GF-D8 (cell line): ENCODE measurements around the gene FMN1.
"Not testable (repeated sequence)": the region's sequence is repeated elsewhere in the genome, so short reads cannot be mapped to it uniquely, and the experiment has no call there.

Source experiments
- DNase-seq: peaks from one replicate; lab custom pipeline; 2025; lab: John Stamatoyannopoulos, UW

FMN1 gene

DNA sequence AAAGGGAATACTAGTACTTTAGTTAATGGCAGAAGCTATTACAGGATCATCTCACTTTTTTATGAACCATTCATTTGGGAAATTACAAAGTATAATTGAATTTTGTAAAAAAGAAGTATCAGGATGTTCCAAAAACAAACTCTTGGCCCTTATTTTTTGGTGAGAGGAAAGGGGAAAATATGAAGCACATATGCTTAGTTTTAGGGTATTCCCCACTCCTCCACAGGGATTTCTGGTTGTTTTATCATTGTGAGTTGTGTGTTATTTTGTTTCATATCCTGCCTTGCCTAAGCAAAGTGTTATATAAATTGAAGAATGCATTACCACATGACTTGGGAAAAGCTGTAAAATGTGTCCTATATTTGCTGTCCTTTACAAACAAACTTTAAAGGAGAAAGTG, 227.0 kb downstream of the FMN1 start:
- DNase-seq = no peak

DNA sequence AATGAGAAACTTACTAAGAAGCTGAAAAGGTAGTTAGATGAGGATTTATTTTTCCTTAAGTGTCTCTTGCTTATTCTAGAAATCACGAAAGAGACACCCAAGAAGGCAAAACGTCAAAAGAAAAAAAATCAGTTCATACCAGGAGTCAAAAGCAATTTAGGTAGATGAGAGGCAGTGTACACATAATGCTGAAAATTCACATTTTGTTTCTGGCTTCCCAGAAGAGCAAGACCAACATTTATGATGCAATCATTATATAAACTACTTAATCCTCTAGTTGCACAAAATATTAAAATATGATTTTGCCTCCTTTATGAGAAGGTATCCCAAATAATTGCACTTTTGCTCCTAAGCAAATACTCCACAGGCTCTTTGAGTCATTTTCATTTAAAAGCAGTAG, 228.0 kb downstream of the FMN1 start:
- DNase-seq = no peak

DNA sequence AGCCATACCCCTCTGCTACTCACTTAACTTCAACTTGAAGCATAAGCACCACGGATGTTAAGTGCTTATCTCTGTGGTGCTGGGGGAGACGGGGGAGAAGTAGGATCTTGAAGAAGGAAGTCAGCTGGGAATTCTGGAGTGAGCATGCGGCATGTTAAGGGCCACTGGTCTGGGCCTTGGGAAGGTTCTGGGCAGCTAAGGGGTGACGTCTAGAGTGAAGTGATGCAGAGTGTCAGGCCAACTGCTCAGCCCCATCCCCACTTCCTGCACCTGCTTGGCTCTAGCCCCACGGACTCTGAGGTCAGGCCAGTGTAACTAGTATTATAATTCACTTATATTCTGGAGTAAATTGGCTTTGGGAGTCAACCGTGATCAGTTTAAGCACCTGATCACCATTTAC, 228.6 kb downstream of the FMN1 start:
- DNase-seq = no peak

DNA sequence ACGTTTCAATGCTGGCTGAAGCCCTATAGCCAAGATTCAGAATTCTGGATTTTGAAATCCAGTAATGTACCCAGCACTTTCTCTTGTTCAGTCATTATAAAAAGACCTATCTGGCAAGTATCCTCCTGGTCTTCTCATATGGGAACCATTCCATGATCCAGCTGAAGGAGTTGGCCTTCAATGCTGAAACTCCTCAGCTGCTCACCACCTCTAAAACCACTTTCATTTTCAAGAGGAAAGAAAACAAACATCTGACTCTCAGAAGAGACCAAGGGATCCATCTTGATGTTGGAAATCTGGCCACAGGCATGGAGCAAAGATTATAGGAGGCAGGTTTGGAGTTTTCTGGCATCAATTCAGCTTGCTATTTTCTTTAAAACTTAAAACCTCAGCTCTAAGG, 235.4 kb downstream of the FMN1 start:
- no peak for DNase-seq

DNA sequence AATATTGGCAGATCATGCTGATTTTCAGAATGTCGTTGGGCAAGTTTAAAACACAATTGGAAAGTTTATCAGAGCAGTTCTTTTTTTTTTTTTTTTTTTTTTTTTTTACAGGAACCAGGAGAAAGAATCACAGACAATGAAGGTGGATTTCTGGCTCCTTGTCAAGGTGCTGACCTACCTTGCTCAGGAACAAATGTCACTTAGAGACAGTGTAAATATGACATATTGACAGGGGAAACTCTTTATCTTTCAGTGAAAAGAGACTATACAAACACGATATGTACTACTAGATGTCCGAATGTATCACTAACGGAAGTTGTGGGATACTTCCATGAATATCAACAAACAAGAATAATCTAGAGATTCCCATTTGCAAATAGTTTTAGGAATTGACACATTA, 237.3 kb downstream of the FMN1 start:
- DNase-seq = no peak

DNA sequence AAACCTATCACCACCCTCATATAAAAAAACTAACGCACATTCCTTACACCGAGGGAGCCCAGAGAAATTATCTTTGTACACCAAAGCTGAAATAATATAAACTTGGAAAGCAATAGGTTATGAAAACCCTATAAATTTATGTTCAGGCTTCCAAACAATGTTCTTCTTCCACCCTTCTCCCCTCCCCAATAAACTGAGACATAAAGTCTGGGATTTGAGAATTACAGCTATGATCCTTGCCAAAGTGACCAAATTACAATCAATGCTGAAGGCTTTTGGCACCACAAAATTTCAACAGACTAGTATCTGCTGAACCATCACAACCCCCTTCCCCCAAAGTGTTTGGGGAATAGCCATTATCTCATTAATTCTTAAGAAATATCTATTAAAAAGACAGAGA, 237.8 kb downstream of the FMN1 start:
- no peak for DNase-seq

DNA sequence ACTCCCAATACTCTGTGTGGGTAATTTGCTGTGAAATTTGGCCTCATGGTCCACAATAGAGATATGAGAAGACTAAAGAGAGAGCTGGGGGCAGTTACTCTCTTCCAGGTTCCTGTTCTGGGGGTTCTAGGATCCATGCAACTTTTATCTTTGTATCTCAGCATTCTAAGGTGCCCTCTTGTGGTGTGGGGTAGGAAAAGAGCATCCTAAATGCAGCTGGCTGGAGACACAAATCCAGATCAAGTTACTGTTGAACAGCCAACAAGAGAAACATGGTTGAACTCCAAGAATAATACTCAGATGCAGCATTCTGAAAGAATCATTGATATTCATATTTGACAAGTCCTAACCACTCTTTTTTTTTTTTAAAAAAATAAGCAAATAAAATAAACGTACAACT, 238.5 kb downstream of the FMN1 start:
- no peak for DNase-seq

DNA sequence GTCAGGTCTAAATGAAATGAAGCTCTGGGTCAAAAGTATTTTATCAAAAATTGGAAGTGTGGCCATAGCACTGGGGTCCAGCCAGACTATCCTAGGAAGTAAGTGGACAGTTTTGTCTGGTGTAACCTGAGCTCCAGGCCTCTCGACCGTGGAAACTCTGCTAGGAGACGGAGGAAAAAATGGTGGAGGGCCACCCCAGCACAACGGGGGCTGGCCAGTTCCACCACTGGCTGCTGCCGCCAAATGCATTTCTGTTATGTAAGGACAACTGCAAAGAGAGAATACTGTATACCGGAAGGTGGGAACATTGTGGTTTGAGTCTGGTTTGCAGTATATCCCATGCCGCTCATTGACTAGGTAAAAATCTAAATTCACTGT, 241.0 kb downstream of the FMN1 start:
- no peak for DNase-seq

DNA sequence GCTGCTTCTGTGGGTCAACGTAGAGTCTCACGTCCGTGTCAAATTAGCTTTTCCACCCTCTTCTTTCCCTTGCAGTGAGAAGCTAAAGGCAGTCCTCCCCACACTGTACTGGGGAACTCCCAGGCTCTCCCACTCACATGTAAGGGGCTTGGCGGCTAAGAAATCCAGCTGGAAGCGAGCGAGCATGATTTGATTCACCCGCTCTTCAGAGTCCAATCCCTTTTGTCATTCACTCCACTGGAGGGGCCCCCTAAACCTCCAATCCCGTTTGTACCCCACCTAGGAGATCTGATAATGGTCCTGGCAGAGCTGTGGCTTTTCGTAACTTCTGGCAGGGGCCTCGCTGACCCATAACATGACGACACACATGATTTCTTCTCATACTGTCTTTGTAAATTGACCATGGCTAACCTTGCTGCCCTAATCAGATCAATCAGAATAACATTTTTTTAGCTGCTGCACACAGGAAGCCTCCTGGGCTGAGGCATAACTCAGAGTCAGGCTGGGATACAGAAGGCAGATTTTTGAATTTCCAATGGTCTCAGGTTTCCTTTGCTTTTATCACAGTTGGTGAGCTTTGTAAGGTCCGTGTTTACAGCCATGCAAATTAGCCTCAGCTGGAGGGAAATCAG, 241.5 kb downstream of the FMN1 start:
- DNase-seq = no peak

DNA sequence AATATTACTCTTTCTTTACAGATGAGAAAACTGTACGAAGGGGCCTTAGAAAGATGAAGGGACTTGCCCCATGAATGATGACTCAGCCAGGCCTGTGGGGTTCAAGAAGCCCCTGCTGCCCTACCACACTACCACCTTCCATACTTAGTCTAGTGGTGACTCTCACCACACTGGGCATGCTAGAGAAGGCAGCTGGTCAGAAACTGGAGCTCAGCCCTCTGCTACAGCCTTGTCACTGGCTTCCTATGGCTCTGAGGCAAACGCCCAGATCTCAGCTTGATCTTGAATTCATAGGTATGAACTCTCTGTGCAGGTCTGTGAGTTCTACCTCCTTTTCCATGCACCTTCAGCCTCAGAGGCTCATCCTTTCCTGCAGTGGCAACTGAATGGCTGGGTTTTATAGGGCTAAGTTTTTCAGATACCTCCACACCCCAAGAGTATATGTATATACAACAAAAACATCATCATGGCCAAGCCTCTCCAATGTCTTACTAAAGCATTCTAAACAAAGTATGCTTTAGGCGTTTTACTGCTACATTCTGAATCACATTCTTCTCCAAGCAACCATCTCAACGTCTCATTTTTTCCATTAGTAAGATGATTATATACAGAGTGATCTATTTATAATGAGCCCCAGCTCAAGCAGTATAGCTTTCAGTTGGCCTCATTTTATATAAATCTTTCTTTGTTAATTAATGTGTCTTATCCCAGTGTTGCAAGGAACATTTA, 242.6 kb downstream of the FMN1 start:
- DNase-seq = no peak

DNA sequence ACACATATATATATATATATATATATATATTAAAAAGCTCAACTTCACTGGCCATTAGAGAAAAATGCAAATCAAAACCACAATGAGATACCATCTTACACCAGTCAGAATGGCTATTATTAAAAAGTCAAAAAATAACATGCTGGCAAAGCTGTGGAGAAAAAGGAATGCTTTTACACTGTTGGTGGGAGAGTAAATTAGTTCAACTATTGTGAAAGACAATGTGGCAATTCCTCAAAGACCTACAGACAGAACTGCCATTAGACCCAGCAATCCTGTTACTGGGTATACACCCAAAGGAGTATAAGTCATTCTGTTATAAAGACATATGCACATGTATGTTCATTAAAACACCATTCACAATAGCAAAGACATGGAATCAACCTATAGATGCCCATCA, 244.5 kb downstream of the FMN1 start:
- not testable (repeated sequence) for DNase-seq

DNA sequence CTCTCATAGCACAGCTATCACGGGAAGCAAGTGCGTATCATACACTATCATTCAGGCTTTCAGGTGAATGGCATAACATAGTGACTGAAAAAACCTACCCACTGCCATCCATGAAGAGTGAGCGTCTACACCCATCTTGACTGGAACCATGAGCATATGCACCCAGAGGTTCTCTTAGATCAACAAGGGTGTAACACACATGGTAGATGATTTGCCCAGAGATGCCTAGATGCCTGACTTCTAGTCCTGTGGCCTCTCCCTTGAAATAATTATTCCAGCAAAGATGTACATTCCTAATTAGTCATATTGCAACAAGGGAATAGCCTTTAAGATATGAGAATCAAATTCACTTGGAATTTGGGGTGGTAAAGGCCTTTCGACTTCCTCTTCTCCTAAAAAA, 248.3 kb downstream of the FMN1 start:
- DNase-seq = no peak

DNA sequence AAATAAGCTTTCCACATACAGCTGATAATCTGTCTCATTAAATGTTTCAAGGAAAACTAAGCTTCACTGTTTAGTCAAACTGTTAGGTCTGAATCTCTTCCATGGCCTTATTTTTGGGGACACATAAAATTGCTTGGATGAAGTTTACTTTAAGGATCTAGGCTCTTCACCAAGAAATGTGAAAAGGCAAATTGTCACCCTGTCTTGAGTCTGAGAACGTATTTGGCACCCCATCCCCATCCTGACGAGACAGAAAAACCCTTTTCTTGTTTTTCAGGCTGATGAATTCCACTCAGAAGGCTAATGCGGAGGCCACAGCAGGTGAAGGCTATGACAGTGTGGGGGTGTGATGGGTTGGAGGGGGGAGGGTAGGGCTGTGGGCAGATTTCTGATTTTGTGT, 250.1 kb downstream of the FMN1 start:
- DNase-seq = no peak

DNA sequence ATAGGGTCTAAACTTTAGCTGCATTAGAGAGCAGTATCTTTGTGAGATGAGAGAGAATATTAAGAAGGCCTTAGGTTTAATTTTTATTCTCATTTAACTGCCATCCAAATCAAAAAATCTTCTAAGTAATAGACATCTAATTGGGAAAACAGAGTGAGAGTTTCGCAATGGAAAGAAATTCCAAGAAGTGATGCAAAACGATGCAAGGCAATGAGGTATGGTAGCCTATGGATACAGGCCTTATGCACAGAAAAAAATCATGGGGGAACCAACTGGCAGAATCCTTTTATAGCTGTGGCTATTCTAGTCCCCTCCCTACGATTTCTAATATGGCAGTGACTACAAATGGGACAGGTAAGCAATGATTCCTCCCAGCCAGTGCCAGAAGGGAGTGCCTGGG, 250.8 kb downstream of the FMN1 start:
- no peak for DNase-seq

DNA sequence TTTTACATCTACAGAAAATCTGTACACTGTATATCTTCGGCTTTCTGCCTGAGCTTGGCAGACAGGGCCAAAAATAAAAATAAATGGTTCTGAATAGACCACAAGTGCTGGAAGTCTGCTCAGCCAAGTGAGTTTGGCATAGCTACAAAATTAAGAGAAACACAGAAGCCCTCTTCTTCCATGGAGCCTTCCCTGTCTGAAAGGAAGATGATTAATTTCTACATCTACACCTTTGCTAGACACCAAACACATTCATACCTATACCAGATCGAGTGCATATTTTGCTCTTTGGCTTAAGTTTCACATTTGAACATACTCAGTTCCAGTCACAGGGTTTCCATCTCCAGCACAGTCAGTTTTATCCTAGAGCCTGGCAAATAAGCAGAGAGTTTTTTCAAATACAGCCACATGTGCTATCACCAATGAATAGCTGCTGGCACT, 252.1 kb downstream of the FMN1 start:
- no peak for DNase-seq

DNA sequence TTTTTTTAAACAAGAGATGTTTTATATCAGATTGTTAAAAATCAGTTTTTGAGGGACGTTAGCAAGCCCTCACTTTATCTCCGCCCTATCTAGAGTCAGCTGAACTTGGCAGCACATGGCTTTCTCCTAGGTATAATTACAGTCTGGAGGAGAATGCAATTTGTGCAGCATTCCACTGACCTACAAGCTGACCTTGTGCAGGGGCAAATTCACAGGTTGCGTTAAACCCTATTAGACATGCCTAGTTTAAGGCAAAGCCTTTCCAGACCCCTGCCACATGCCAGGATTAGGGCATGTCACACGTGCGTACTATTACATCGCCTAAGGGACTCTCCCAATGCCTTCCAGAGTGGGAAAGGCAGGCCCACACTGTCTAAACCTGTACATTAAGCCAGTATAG, 252.7 kb downstream of the FMN1 start:
- DNase-seq = no peak

DNA sequence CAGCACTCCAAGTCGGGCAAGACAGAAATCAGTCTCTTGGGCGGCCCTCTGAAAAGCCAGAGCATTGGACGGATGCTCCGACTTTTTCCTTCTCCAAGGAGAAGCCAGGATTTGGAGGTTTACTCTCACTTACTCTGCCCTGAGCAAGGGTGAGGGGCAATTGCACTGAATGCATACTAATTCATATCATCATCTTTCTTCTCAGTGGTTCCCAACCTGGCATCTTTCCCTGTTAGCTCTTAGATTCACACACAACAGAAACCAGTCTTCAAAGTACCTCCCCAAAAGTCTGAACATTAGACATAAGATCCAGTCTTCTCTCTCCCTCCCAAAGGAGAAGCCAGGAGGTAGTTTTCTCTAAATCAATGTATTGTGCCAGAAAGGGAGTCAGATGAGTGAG, 257.5 kb downstream of the FMN1 start:
- DNase-seq = no peak

DNA sequence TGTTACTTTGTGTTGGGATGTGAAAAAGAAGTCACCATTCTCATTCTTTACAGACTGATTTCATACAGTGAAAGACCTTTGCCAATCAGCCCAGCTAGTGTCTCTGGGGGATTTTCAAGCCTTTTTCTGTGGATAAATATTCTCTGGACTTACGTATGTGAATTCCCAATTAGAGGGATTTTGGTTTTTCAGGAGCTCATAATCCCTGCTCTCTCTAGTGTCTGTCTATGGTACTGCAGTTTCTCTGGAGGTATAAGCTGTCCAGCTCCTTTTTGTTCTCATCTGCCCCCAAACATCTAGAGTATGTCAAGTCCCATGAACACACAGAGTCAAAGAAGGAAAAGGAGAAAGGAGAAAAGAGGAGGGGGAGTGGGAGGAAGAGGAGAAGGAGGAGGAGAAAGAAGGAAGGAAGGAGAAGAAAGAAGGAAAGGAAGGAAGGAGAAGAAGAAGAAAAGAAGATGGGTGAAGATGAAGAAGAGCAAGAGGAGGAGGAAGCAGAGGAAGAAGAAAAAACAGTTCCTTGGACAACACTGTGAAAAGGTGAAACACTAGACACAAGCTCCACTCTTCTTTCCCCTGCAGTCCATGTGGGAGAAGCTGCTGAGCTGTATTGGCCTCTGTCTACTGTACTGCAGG, 258.1 kb downstream of the FMN1 start:
- DNase-seq = no peak

DNA sequence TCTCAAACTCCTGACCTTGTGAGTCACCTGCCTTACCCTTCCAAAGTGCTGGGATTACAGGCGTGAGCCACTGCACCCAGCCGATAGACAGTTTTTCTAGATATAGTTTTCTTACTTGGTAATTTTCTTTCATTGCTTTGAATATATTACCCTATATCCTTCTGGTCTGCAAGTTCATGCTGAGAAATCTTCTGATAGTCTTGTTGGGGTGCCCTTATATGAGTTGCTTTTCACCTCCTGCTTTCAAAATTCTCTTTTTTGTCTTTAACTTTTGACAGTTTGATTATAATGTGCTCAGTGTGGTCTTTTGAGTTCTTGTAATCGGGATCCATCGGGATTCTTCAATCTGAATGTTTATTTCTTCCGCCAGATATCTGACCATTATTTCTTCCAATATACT, 259.4 kb downstream of the FMN1 start:
- no peak for DNase-seq

DNA sequence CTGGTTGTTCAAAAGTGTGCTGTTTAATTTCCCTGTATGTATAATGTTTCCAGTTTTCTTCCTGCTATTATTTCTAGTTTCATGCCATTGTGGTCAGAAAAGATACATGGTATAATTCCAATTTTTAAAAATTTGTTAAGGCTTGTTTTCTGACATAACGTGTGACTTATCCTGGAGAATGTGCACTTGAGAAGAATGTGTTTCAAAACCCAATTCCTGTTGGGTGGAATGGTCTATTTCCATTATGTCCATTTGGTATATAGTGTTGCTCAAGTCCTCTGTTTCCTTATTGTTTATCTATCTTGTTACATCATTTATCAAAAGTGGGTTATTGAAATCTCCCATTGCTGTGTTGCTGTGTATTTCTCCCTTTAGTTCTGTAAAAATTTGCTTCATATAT, 261.3 kb downstream of the FMN1 start:
- no peak for DNase-seq

DNA sequence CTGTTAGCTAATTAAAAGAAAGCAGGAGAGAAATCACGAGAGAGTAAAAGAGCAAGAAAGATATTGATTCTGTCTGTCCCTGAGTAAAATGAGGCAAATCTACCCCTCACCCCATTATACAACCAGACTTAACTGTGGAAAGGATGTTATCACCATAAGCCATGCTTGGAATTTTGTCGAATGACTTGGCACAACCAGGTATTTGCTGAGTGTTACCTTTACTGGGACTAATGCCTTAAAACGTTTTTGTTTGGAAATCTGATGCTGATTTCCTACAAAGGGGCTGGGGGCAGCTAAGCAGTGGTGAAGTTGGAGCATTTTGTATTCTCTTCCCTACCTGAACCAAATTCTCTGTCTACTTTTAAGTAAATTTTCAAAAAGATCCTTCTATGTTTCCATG, 265.6 kb downstream of the FMN1 start:
- no peak for DNase-seq

DNA sequence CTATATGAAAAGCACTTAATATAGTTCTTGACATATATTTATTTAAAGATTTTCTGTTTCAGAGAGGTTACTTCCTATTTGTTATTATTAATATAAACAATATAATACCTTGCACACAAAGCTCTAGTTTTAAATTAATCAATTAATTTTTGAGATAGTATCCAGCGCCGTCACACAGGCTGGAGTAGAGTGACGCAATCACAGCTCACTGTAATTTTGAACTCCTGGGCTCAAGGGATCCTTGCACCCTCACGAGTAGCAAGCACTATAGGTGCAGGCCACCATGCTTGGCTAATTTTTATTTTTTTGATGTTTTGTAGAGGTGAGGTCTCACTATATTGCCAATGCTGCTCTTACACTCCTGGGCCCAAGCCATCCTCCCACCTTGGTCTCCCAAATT, 267.4 kb downstream of the FMN1 start:
- DNase-seq = no peak

DNA sequence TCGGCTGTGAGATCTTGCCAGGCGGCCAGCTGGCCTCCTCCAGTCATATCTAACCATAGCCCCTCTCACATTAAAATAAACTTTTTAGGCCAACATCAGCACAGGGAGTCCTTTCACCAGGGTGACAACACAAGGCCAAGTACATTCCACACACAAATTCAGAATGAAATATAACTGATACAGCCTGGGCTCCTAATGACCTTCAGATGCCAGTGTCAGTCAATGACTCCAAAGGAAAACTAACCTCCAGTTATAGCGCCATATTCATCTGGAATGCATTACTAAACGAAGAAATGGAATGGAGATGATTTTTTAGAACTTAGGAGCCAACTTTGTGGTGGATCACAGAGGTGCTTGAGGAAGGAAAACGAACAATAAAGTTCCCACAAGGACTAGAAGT, 271.3 kb downstream of the FMN1 start:
- DNase-seq = no peak

DNA sequence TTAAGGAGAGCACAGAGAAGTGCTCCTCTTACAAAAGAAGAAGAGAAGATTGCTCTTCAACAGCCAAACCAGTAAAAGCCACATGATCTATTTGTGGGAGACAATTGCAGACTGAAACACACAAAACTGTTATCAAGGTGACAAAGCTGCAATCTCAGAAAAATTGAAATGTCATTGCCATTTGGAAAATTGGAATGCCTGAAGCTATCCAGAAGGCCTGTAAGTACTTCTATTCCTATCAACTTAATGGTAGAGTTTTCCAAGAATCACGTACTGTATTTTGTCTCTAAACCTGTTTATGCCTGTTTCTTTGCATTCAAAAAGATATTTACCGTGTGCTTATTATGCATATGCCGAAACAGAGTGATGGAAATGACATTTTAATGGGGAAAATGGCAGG, 272.0 kb downstream of the FMN1 start:
- no peak for DNase-seq
